Measurements from ENCODE around the gene PRRC2A.
A peak's percentile ranks its signal among the peaks of the same experiment; 100 is the strongest.

The PRRC2A gene

GRCh38 chr6:31654574-31655348, 34.2 kb downstream of the PRRC2A start:
- DNase-seq: no peak

- no peak for DNase-seq
These were observed 35.1 kb downstream of the PRRC2A start, which contains the start of gene APOM for GRCh38 chr6:31655349-31656237. Gene APOM, plus strand, starts transcription at chr6:31655894. Its CDS starts 73 bp downstream, at chr6:31655967.

GRCh38 chr6:31657406-31658157, 37.1 kb downstream of the PRRC2A start:
- DNase-seq: no peak

DNA sequence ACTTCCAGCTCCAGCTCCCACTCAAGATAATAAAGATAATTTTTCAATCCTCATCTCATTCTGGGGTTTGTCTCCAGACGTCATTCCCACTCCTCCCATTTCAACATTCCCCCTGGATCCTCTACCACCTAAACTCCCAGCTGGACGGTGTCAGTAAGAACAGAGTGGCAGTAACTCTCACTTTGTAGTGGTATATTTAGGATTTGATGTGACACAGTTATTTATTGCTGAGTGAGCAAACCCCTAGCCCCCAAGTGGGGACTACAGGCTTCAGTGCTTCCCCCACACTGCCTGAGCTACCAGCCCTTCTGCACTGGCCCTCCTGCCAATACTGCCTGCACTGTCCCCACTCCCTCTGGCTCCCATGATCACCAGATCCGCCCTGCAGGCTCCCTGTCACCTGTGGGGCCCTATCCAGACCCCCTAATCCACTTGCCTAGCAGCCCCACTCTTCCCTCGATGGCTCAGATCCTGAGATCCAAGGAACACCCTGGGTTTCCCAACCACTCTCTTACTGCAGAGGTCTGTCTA, 37.7 kb downstream of the PRRC2A start:
- DNase-seq: no peak

DNA sequence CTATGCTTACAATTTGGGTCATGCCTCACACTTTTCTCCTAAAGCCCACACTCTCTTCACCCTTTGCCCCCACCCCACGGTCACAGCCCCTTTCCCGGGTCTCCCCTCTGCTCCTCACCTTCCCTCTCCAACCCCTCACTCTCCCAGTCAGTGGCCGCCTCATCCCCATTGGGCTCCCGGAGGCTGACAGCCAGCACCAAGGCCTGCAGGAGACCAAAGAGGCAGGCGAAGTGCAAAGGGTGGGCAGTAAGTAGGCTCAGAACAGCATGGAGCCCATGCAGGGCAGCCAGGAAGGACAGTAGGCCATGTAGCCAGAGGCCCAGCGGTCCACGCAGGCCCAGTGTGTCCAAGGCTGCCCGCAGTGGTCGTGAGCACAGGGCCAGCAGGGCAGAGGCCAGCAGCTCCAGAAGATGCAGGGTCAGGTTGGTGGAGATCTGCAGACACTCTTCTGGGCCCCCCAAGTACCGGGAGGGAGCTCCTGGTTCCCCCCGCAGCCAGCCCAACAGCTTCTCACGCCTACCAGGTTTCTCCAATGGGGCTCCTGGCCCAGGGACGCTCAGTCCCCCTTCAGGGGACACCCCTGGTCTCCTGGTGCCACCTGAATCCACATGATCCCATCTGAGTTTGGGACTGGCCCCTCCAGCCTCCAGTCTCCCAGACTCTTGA, 38.6 kb downstream of the PRRC2A start:
- DNase-seq: no peak

- DNase-seq: no peak
These were observed 39.3 kb downstream of the PRRC2A start for GRCh38 chr6:31659649-31660380.

GRCh38 chr6:31660381-31661261, 40.1 kb downstream of the PRRC2A start, which contains the start of gene C6orf47:
Gene C6orf47, minus strand, starts transcription at chr6:31660778. Its CDS starts 831 bp downstream, at chr6:31659947.
- peak; percentile 55 to 82 for DNase-seq

DNA sequence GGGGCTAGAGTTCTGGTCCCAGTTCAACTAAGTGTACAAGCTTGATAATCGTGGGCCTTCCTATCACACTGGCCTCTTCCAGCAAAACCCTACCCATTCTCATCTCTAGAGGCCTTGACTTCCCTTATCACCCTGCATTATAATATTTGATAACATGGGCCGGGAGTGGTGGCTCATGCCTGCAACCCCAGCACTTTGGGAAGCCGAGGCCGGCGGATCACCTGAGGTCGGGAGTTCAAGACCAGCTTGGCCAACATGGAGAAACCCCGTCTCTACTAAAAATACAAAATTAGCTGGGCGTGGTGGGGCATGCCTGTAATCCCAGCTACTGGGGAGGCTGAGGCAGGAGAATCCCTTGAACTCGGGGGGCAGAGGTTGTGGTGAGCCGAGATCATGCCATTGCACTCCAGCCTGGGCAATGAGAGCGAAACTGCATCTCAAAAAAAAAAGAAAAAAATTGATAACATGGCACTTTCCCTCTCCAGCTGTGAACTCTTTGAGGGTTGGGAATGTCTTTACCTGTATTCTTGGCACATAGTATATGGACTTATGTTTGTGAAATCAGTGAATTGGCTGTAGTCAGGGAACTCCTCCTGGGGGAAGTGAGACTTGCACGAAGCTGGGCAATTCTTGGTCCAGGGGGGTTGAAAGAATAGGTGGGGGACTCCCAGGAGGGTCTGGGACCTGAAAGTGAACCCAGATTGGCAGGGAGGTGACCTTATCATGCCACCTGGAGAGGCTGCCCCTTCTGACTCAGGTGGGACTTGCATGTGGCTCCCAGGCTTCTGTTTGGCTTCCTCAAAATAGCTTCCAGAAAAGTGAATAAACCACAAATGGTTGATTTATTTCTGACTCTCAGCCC, 41.0 kb downstream of the PRRC2A start:
- no peak for DNase-seq

GRCh38 chr6:31662124-31662723, 41.7 kb downstream of the PRRC2A start:
- DNase-seq: no peak

DNA sequence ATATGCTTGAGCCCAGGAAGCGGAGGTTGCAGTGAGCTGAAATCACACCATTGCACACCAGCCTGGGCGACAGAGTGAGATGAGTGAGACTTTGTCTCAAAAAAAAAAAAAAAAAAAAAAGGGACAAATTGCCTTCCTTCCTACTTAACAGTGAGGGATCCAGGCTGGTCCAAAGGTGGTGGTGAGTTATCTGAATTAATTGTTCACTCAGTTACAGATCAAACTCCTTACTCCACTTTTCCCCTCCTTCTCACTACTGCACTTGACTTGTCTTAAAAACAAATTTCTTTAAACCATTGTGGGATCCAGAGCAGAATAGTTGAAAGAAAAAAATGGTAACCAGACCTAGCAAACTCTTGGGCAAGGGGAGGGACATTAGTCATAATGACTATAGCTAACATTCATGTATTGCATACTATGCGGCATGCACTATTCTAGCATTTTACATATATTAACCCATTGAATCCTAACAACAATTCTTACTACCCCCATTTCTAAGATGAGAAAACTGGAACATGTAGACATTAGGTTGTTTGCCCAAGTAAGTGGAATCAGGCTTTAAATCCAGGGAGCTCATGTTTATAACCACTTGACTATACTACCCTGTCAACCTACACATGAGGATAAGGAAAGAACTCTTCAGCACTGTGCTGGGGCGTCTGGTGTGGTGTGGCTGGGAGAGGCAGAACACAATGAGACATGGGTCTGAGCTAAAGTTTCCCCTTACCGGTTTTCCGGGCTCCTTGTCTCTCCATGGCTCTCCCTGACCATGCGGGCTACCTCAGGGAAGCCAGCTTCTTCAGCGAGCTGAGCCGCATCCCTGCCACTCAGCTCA, 42.8 kb downstream of the PRRC2A start:
- no peak for DNase-seq

- no peak for DNase-seq
These were observed 43.7 kb downstream of the PRRC2A start for GRCh38 chr6:31663961-31664789.

DNA sequence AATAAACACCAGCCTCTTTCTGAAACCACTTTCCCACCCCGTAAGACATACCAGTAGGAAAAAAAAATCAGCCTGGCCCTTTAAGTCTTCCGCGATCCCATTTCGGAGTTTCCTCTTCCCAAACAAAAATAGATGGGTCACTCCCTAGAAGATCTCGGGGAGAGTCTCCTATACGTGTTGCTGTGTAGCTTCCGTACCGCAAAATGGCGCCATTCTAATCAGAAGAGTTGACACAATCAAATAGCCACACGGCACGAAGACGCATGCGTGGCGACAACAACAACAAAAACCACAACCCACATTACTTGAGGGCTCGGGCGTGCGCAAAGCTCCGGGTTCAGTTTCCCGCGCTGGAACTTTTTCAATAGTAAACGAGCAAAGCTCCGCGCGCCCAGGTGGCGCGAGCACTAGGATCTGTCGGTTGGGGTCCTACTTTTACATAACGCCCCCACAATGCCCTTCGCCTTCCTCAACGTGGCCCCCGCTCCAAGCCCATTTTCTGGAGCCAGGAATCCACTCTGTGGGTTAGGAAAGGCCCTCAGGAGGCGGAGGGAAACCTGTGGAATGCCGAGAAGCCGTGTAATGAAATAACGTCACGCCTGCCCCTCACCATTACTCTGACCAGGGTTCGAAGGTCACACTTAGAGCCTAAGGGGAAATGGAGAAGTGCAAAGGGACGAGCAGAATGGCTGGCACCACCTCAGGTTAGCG, 44.4 kb downstream of the PRRC2A start, which contains the start of gene GPANK1:
GPANK1 (minus strand) TSS at position 208 of the 711 bp plus-strand sequence. CDS start 519 bp downstream, outside the sequence.
- peak; percentile 88 to 94 for DNase-seq

GRCh38 chr6:31665501-31666336, 45.2 kb downstream of the PRRC2A start, which contains the start of gene CSNK2B:
Gene CSNK2B, plus strand, starts transcription at chr6:31666080. Its CDS starts 752 bp downstream, at chr6:31666832.
- DNase-seq: peak; percentile 94 to 96

DNA sequence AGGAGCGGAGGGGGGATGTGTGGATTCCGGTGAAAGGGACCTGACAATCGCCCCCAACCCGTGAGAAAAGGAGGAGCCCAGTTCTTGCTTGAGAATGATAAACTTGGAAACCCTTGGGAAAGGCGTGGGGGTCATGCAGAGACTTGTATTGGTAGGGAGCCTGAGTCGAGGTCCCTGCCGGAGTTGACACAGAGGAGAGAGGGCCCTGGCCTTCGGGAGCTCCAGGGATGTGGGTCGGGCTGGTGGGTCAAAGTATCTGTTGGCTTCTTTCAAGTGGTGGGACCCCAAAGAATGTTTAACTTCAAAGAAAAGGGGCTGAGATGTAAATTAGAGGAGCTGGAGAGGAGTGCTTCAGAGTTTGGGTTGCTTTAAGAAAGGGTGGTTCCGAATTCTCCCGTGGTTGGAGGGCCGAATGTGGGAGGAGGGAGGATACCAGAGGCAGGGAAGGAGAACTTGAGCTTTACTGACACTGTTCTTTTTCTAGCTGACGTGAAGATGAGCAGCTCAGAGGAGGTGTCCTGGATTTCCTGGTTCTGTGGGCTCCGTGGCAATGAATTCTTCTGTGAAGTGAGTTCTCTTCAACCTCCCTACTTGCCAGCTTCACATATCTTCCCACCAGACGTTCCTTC, 45.9 kb downstream of the PRRC2A start:
- DNase-seq: no peak

- no peak for DNase-seq
These were observed 49.2 kb downstream of the PRRC2A start, which contains the start of gene LY6G5B for GRCh38 chr6:31669676-31670075. Gene LY6G5B, plus strand, starts transcription at chr6:31669976. Its CDS starts 975 bp downstream, at chr6:31670951.

Measured in NCI-H524 (cell line).